Neuronal stem cell (in vitro differentiated cells): ENCODE data around the gene ODAD4.

Source experiments
- DNase-seq: peaks from one replicate; pipeline ENCODE4 v3.0.0-alpha.2; 2013; ENCODE audit warnings: low spot score
- H2AFZ ChIP-seq: one replicate; pipeline ENCODE4 v1.6.1; 2013; ENCODE audit warnings: mild to moderate bottlenecking, low read length, inconsistent platforms
- H2AK5ac ChIP-seq: 2 replicates; pipeline ENCODE4 v1.6.1; 2013; ENCODE audit warnings: low read depth, mild to moderate bottlenecking, inconsistent platforms, low read length, moderate library complexity, mixed read lengths
- H2BK120ac ChIP-seq: 2 replicates; pipeline ENCODE4 v1.6.1; 2013; ENCODE audit warnings: low read depth, mild to moderate bottlenecking, inconsistent platforms, low read length, moderate library complexity, mixed read lengths
- H2BK12ac ChIP-seq: one replicate; pipeline ENCODE4 v1.6.1; 2013; ENCODE audit warnings: low read length, inconsistent platforms
- H2BK15ac ChIP-seq: 2 replicates; pipeline ENCODE4 v1.6.1; 2013; ENCODE audit warnings: mild to moderate bottlenecking, low read length, inconsistent platforms, mixed read lengths
- H2BK5ac ChIP-seq: one replicate; pipeline ENCODE4 v1.6.1; 2013; ENCODE audit warnings: inconsistent platforms, mild to moderate bottlenecking, low read length, moderate library complexity
- H3K14ac ChIP-seq: one replicate; pipeline ENCODE4 v1.6.1; 2013; ENCODE audit warnings: low read length, inconsistent platforms
- H3K18ac ChIP-seq: 2 replicates; pipeline ENCODE4 v1.6.1; 2013; ENCODE audit warnings: low read length, inconsistent platforms
- H3K23ac ChIP-seq: 2 replicates; pipeline ENCODE4 v1.6.1; 2013; ENCODE audit warnings: low read depth, mild to moderate bottlenecking, mixed read lengths, low read length, inconsistent platforms; ENCODE audit not compliant: poor library complexity
- H3K27ac ChIP-seq: replicated peaks from 3 replicates; pipeline ENCODE4 v1.5.1; 2013; ENCODE audit warnings: low read length, inconsistent platforms
- H3K27me3 ChIP-seq, 3 experiments: 2 replicates each; pipeline ENCODE4 v1.6.1; 2013; ENCODE audit warnings: low read length in 3 of 3, mild to moderate bottlenecking in 2 of 3, inconsistent platforms in 1 of 3, low read depth in 1 of 3, mixed read lengths in 1 of 3, moderate library complexity in 1 of 3; ENCODE audit not compliant: control insufficient read depth in 3 of 3, insufficient read depth in 3 of 3
- H3K36me3 ChIP-seq, 2 donors: replicated peaks in 1 of 2; 2 replicates each; pipeline ENCODE4 v1.6.1; 2013; ENCODE audit warnings: low read length in 2 of 2; ENCODE audit not compliant: control insufficient read depth in 2 of 2, insufficient read depth in 2 of 2
- H3K4ac ChIP-seq: 2 replicates; pipeline ENCODE4 v1.6.1; 2013; ENCODE audit warnings: inconsistent platforms, mild to moderate bottlenecking, low read length, moderate library complexity
- H3K4me1 ChIP-seq, 2 donors: 1 replicate in 1 of 2; 2 replicates in 1 of 2; pipeline ENCODE4 v1.6.1; 2013; ENCODE audit warnings: low read length in 2 of 2, low read depth in 1 of 2; ENCODE audit not compliant: control insufficient read depth in 2 of 2, insufficient read depth in 1 of 2
- H3K4me2 ChIP-seq: one replicate; pipeline ENCODE4 v1.6.1; 2013; ENCODE audit warnings: mild to moderate bottlenecking, low read length, inconsistent platforms; ENCODE audit not compliant: insufficient read depth, poor library complexity, severe bottlenecking
- H3K4me3 ChIP-seq, 2 donors: 2 replicates each; pipeline ENCODE4 v1.5.1; 2013; ENCODE audit warnings: low read length in 2 of 2, mild to moderate bottlenecking in 2 of 2, inconsistent platforms in 1 of 2, moderate library complexity in 1 of 2
- H3K79me1 ChIP-seq: one replicate; pipeline ENCODE4 v1.6.1; 2013; ENCODE audit warnings: low read depth, mild to moderate bottlenecking, inconsistent platforms, low read length, moderate library complexity
- H3K9ac ChIP-seq: one replicate; pipeline ENCODE4 v1.6.1; 2013; ENCODE audit warnings: mild to moderate bottlenecking, low read depth, low read length, inconsistent platforms; ENCODE audit not compliant: poor library complexity
- H3K9me3 ChIP-seq, 2 donors: replicated peaks in 1 of 2; 2 replicates each; pipeline versions ENCODE3 to v1.6.1; 2013; ENCODE audit warnings: low read length in 2 of 2, mild to moderate bottlenecking in 2 of 2, inconsistent platforms in 1 of 2, low read depth in 1 of 2, mixed read lengths in 1 of 2, moderate library complexity in 1 of 2; ENCODE audit not compliant: control insufficient read depth in 2 of 2, insufficient read depth in 1 of 2
- H4K8ac ChIP-seq: one replicate; pipeline ENCODE4 v1.6.1; 2013; ENCODE audit warnings: low read depth, mild to moderate bottlenecking, inconsistent platforms, low read length, moderate library complexity
- H4K91ac ChIP-seq: one replicate; pipeline ENCODE4 v1.6.1; 2013; ENCODE audit warnings: low read length, low read depth, mild to moderate bottlenecking, inconsistent platforms; ENCODE audit not compliant: poor library complexity
- WGBS, 2 donors: extraction: QIAGEN DNeasy Blood & Tissue Kit; methylation state at CpG; one replicate each; pipeline ENCODE4 v1.1.7; 2013; ENCODE audit warnings: missing lambda C conversion rate in 2 of 2, mixed read lengths in 1 of 2; ENCODE audit not compliant: insufficient read length in 2 of 2, insufficient replicate concordance in 1 of 2; ENCODE audit errors: extremely low coverage in 2 of 2; 5-methylcytosine and 5-hydroxymethylcytosine counted together

The ODAD4 gene

DNA sequence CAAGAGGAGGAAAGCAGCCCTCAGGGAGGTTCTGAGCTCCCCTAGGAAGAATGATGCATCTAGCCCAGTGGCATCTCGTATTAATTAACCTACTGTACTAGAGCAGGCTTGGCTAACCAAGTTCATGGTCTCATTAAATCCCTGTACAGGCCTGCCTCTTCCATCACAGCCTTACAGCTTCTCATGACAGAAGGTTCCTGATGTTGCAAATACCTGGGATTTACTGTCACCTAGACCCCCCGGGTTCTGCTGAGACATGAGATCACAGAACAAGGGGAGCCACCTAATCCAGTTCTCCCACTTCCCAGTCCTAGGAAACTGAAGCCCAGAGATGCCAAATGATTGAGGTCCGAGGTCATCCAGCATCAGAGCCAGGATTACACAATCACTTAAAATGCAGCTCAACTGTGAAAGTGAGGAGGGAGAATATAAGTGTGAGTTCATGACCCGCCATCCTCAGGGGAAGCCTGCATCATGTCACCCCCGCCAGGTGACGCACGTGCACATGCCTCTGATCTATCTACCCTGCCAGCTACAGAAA, 35.6 kb upstream of the ODAD4 start:
- H3K9ac ChIP-seq: no peak overlapping the region
- H3K18ac ChIP-seq: no peak overlapping the region
- H3K27ac ChIP-seq: no peak overlapping the region
- H3K4me3 ChIP-seq: no peak overlapping the region
- H3K14ac ChIP-seq: no peak overlapping the region
- no peak for DNase-seq
- H2BK15ac ChIP-seq: no peak overlapping the region
- H3K4me1 ChIP-seq: no peaks in the 10 kb centered on the region
- no peak overlapping the region for H2AK5ac ChIP-seq
- no peak overlapping the region for H3K23ac ChIP-seq
- WGBS, 2 donors: no CpG with 5 or more reads among the region's 7 CpGs
- H4K8ac ChIP-seq: no peak overlapping the region
- H3K79me1 ChIP-seq: peaks cover 14% of the 10 kb centered on the region
- no peak overlapping the region for H2AFZ ChIP-seq
- no peaks in the 10 kb centered on the region for H3K9me3 ChIP-seq
- no peak overlapping the region for H3K4ac ChIP-seq
- peaks cover 74 to 96% of the 10 kb centered on the region in 2 donors for H3K36me3 ChIP-seq
- no peak overlapping the region for H3K4me2 ChIP-seq
- no peaks in the 10 kb centered on the region for H3K27me3 ChIP-seq
- H2BK120ac ChIP-seq: no peak overlapping the region
- H2BK12ac ChIP-seq: no peak overlapping the region
- H2BK5ac ChIP-seq: no peak overlapping the region
- no peak overlapping the region for H4K91ac ChIP-seq

DNA sequence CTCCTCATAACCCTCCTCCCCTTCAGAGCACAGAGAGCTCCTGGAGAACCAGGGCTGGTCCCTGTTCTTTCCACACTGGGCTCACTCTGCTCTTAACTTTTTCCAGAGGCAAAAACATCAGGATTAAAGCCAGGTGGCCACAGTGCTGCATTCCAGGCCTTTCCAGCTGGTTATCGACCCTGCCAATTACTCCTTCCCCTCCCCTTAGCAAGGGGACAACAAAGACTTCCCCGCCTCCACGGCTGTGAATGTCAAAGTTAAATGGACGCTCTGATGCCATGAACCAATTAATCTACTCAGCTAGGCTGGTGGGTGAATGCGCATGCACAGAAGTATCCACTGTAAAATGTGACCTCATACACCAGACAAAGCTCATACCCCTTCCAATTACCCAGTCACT, 34.8 kb upstream of the ODAD4 start:
- DNase-seq: no peak
- no peak overlapping the region for H2AK5ac ChIP-seq
- no peak overlapping the region for H3K14ac ChIP-seq
- H4K91ac ChIP-seq: no peak overlapping the region
- H3K27me3 ChIP-seq: no peaks in the 10 kb centered on the region
- H3K4ac ChIP-seq: no peak overlapping the region
- peaks cover 14% of the 10 kb centered on the region for H3K79me1 ChIP-seq
- H2BK120ac ChIP-seq: no peak overlapping the region
- no peak overlapping the region for H3K23ac ChIP-seq
- H3K4me2 ChIP-seq: no peak overlapping the region
- no peaks in the 10 kb centered on the region for H3K9me3 ChIP-seq
- no CpG with 5 or more reads among the region's 5 CpGs for WGBS, 2 donors
- H3K36me3 ChIP-seq: peaks cover 77 to 99% of the 10 kb centered on the region in 2 donors
- H4K8ac ChIP-seq: no peak overlapping the region
- no peak overlapping the region for H3K18ac ChIP-seq
- H3K4me1 ChIP-seq: no peaks in the 10 kb centered on the region
- H2AFZ ChIP-seq: no peak overlapping the region
- no peak overlapping the region for H3K9ac ChIP-seq
- H2BK15ac ChIP-seq: no peak overlapping the region
- H2BK5ac ChIP-seq: no peak overlapping the region
- no peak overlapping the region for H3K4me3 ChIP-seq
- no peak overlapping the region for H2BK12ac ChIP-seq
- no peak overlapping the region for H3K27ac ChIP-seq

DNA sequence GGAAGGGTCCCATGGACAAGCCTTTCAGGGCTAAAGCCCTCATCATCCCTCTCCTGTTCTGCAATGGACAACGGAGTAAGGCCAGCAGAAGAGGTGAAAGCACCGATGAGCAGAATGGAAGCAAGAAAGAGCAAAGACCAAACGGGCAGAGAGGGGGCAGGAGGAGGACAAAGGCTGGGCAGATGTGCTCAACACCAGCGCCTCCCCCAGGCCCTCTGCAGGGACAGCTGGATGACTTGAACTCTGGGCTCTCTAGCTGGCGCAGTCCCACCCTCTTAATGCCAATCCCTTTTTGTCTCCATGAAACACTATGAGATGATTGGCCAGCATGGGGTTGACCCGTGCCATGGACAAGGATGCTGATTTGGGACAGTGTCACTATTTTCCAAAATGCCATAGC, 33.7 kb upstream of the ODAD4 start:
- Histone ChIP-seq H4K91ac (no peak overlapping the region), H3K4me3 (no peak overlapping the region), H3K79me1 (peaks cover 12% of the 10 kb centered on the region), H4K8ac (no peak overlapping the region), H3K23ac (no peak overlapping the region), H3K4ac (no peak overlapping the region), H3K18ac (no peak overlapping the region), H2BK5ac (no peak overlapping the region), H3K14ac (no peak overlapping the region), H3K36me3 (peaks cover 79 to 99% of the 10 kb centered on the region in 2 donors), H2BK120ac (no peak overlapping the region), H3K27ac (no peak overlapping the region), H3K4me2 (no peak overlapping the region), H3K27me3 (no peaks in the 10 kb centered on the region), H2AK5ac (no peak overlapping the region), H2AFZ (no peak overlapping the region), H2BK15ac (no peak overlapping the region), H3K9ac (no peak overlapping the region), H3K9me3 (no peaks in the 10 kb centered on the region), H3K4me1 (no peaks in the 10 kb centered on the region), H2BK12ac (no peak overlapping the region)
- no peak for DNase-seq
- WGBS, 2 donors: no CpG with 5 or more reads among the region's 6 CpGs

DNA sequence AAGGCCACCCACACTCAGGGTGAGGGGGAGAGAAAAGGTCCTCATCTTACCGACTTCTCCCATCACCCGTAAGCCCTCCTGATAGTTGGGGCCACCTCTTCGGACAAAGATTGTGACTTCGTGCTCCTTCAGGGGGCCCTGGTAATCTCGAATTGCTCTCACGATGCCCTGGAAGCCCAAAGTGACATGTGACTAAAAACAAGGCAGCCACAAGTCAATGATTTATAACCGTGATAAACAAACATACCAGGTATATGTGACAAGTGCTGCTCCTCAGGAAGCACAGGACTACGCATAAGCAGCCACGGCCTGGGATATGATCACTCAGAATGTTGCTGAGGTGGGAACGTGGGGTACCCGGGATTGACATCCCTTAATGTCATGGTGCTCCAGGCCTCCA, 28.8 kb upstream of the ODAD4 start:
- Histone ChIP-seq H3K9me3 (no peaks in the 10 kb centered on the region), H2BK15ac (no peak overlapping the region), H3K27me3 (no peaks in the 10 kb centered on the region), H2AFZ (no peak overlapping the region), H3K9ac (no peak overlapping the region), H3K36me3 (peaks cover 73 to 98% of the 10 kb centered on the region in 2 donors), H2BK12ac (no peak overlapping the region), H3K4me2 (no peak overlapping the region), H3K79me1 (no peaks in the 10 kb centered on the region), H3K4me1 (no peaks in the 10 kb centered on the region), H4K8ac (no peak overlapping the region), H3K14ac (no peak overlapping the region), H3K27ac (no peak overlapping the region), H3K4ac (no peak overlapping the region), H3K18ac (no peak overlapping the region), H2AK5ac (no peak overlapping the region), H2BK120ac (no peak overlapping the region), H3K4me3 (no peak overlapping the region), H4K91ac (no peak overlapping the region), H3K23ac (no peak overlapping the region), H2BK5ac (no peak overlapping the region)
- no CpG with 5 or more reads among the region's 11 CpGs for WGBS, 2 donors
- DNase-seq: no peak
